HG03565 (cell line): ENCODE results near the gene UNC13B.

Experiments used
- ATAC-seq: cut with Tn5 transposase; IDR thresholded peaks from one replicate; pipeline ENCODE4 v1.9.1; 2021; ENCODE audit warnings: mild to moderate bottlenecking, moderate library complexity; ENCODE audit not compliant: unreplicated experiment

UNC13B gene

DNA sequence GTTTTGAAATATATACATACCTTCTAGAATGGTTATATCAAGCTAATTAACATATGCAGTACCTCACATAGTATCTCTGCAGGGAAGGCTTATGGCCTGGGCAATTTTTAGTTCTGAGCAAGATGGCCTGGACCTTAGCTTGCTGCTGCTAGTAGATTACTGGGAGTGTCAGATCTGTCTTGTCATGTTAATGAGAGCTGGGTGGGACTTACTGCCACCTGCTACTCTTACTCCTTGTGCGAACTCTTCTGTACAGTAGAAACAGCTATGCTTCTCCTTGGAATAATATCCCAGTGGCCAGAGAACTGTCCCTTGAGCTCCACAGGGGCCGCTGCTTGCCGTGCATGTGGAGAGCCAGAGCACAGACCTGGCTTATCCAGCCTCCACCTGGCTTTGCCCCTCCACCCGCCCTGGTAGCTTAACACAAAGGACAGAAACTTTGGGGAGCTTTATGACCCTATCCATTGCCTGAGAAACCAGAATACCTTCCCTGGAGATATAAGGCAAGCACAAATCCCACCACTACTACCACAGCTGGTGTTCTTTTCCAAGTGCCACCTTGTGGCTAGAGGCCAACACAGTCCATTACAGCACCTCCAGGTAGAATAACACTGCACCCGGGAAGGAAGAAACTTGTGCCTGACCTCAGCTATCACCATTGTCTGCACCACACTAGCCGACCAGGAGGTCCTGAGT lies 253.7 kb downstream of the UNC13B start:
- no peak for ATAC-seq

- ATAC-seq, result no peak
Measured at GRCh38 chr9:35416098-35416427, 254.3 kb downstream of the UNC13B start.

- no peak for ATAC-seq
Measured at GRCh38 chr9:35422346-35422745, 260.5 kb downstream of the UNC13B start.

DNA sequence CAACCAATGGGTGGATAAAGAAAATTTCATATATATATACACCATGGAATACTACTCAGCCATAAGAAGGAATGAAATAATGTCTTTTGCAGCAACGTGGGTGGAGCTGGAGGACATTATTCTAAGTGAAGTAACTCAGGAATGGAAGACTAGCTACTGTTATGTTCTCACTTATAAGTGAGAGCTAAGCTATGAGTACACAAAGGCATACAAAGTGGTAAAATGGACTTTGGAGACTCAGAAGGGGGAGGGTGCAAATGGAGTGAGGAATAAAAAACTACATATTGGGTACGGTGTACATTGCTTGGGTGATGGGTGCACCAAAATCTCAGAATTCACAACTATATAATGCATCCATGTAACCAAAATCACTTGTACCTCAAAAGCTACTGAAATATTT lies 260.9 kb downstream of the UNC13B start:
- ATAC-seq, result no peak

- no peak for ATAC-seq
Measured at GRCh38 chr9:35423499-35423898, 261.7 kb downstream of the UNC13B start.

DNA sequence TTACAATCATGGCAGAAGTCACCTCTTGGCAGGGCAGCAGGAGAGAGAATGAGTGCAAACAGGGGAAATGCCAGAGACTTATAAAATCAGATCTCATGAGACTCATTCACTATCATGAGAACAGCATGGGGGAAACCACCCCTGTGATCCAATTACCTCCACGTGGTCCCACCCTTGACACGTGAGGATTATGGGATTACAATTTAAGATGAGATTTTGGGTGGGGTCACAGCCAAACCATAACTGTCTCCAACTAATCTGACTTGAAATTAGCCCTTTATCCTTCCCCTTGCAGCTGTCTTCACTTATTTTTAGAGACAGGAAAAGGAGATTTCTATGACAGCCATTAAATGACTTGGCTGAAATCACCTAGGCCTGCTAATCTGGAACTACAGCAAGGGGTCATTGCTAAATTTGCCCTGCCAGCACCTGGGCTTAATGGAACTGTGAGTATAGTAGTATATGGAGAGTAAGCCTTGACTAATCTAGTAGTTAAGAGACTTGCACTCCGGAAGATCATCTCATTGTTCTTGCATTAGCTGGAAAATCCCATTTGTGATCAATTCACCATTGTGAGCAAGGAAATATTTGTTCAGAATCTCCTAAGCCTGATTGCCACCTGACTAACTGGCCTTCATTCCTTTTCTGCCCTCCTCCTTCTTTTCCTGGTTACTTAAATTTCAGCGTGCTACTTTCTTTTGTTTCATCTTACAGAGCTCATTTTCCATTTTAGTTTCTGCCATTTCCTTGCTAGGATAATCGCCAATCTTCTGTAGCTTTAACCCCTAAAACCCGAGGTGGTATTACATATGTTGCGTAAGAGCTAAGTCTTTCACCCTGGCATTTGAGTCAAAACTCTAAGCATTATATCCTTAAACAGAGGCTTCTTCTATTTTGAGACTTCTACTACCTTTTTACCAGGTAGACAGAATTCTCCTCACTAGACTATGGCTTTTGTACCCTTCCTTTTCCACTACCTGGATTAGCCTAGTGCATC lies 262.8 kb downstream of the UNC13B start:
- no peak for ATAC-seq

- no peak for ATAC-seq
Measured at GRCh38 chr9:35426627-35427026, 264.8 kb downstream of the UNC13B start.

- ATAC-seq, result no peak
Measured at GRCh38 chr9:35431467-35431866, 269.7 kb downstream of the UNC13B start.

DNA sequence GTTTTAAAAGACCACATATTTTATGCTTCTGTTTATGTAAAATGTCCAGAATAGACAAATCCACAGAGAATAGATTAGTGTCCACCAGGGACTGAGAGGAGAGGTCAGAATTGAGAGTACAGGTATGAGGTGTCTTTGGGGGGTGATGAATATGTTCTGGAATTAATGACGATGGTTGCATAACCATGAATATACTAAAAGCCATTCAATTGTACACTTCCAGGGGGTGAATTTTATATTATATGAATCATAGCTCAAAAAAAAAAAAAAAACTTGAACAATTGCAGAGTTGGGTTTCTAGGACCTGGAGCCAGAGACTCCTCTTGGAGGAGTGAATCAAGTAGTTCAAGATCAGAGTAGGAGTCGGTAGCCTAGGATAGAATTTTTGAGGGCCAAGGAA lies 270.3 kb downstream of the UNC13B start:
- no peak for ATAC-seq

DNA sequence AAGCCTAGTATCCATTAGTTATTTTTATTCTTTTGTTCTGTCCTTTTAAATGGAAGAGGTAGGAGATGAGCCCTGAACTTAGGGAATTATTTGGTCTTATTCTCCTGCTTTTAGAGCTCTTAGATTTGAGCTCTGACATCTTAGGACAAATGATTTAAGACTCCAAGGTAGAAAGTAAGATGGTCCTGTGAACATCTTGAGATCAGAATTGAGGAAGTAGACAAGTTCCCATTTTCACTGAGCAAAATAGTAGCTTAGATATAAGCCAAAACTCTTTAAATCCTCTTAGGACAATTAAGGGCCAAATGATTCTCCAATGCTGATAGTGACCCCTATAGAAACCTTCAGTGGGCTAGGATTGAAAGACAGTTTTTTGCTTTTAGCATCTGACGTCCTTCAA lies 275.1 kb downstream of the UNC13B start:
- no peak for ATAC-seq

DNA sequence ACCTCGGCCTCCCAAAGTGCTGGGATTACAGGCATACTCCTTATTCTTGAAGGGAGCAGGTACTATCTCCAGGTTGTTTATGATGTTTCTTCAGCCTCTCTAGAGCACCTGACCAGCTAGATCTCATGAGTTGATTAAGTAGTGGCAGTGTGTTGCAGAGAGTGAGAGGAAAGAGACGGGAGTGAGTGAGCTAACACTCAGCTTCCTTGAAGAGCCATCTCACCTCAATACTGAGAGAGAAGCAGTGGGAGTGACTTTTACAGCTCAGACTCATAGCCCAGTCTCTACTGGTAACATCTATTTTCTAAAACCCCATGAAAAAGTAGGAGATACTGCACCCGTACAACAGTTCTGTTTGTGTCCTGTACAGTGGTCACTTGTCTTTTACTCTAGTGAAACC lies 284.2 kb downstream of the UNC13B start:
- ATAC-seq, result no peak

- ATAC-seq, result no peak
Measured at GRCh38 chr9:35448496-35448895, 286.7 kb downstream of the UNC13B start.

DNA sequence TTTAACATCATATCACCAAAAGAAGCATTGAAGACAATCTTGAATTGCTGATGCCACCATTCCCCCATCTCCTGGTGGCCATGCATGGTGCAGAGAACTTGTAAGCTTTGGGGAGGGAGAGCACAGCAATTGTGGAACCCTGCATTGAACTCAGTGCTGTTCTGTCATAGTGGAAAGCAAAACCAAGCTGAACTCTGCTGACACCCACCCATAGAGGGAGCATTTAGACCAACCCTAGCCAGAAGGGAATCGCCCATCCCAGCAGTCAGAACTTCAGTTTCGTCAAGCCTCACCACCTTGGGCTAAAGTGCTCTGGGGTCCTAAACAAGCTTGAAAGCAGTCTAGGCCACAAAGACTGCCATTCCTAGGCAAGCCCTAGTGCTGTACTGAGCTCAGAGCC lies 290.7 kb downstream of the UNC13B start:
- ATAC-seq, result no peak

DNA sequence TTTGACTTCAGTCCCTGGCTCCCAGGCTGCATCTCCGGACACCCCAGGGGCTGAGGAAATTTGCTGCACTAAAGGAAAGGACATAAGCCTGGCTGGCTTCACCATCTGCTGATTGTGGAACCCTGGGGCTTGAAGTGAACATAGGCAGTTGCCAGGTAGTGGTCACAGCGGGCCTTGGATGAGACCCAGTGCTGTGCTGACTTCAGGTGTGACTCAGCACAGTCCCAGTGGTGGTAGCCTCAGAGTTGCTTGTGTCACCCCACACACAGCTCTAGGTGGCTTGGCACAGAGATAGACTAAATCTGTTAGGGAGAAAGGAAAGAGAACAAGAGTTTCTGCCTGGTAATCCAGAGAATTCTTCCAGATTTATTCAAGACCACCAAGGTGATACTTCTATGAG lies 292.0 kb downstream of the UNC13B start:
- ATAC-seq, result no peak
